Measurements from ENCODE around the gene PCOLCE2.

GRCh38 chr3:142896201-142896755 is 7.4 kb upstream of the PCOLCE2 start:
- TF ChIP-seq CTCF (IDR thresholded peaks at IDR 0.05) (no peak), EZH2phosphoT487 (IDR thresholded peaks at IDR 0.05) (no peak)
